ENCODE results near the gene PHKA1.
"Not testable (repeated sequence)": the region's sequence is repeated elsewhere in the genome, so short reads cannot be mapped to it uniquely, and the experiment has no call there.

Gene PHKA1

DNA sequence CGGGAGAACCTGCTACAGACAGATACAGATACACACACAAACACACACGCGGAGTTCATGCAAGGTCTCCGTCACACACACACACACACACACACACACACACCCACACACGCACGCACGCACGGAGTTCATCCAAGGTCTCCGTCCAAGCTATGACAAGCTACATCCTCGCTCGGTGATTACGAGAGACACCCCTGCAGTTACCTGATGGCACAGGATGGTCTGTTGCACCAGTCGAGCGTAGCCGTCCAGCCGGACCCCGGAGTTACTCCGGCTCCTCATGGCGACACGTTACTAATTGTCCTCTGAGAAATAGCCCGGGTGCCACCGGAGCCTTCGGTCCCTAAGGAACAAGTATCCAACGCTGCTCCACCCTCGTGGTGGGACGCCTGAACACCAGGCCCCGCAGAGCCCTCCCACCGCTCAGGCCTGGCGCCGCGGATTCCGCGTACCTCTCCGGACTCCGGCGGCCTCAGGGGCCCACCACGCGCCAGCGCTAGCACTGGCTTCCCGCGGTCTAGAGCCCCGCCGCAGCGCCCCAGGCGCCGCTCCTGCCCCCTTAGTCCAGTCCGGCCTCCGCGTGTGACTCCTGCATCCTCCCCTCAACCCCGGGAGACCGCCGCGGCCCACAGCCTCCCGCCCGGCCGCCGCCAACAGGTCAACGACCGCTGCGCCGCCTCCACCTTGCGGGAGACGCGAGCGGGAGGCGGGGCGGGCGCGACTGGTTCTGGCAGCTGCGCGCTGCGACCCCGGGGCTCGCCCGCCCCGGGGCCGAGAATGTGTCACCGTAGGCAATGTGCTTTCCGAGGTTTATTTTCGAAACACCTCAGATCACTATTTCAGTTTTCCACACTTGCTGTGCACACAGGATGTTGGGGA lies at the start of gene PHKA1:
TSS of gene PHKA1 (minus strand) at position 708 of the 879 bp plus-strand sequence. CDS start at position 282, 426 bp downstream.
- not testable (repeated sequence) for FAIRE-seq

DNA sequence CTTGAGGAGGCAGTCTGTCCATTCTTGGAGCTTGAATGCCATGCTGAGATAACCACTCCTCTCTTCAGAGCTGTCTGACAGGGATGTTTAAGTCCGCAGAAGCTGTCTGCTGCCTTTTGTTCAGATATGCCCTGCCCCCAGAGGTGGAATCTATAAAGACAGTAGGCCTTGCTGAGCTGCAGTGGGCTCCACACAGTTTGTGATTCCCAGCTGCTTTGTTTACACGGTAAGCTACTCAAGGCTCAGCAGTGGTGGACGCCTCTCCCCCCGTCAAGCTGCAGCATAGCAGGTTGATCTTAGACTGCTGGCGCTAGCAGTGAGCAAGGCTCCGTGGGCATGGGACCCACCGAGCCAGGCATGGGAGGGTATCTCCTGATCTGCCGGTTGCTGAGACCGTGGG lies 46.3 kb upstream of the PHKA1 start:
- FAIRE-seq, result not testable (repeated sequence)

DNA sequence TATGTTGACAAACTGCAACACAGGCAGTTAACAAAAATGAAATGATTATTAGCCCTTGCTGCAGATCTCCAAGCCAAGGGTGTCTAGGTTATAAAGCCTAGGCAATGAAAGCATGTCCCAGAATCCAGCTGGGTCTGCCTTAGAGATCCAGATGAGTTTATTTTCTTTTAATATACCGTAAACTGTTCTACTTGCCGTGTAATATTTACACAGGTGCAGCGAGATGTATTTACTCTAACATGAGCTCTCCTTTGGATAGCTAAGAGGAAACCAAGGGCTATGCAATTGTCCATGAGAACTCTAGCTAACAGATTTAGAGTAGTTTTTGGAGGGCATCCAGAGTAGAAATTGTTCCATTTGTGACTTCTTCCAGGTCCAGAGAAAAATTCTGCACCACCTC lies 34.4 kb upstream of the PHKA1 start:
- FAIRE-seq, result not testable (repeated sequence)

DNA sequence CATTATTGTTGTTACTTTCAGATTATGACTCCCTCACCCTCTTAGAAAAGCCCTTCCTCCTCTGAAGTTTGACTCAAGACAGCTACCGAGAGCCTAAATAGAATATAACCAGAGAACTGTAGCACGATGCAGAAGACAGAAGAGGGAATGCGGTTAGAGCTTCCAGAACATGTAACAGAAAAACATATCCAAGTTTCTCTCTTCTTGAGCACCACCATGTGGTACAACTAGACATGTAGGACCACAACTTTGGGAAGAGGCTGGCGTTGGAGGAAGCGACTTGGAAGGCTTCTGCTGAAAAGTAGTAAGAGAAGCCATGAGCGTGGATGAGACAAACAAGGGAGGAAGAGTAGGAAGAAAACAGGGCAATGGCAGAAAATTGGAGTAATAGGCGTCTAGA lies 31.4 kb upstream of the PHKA1 start:
- not testable (repeated sequence) for FAIRE-seq

DNA sequence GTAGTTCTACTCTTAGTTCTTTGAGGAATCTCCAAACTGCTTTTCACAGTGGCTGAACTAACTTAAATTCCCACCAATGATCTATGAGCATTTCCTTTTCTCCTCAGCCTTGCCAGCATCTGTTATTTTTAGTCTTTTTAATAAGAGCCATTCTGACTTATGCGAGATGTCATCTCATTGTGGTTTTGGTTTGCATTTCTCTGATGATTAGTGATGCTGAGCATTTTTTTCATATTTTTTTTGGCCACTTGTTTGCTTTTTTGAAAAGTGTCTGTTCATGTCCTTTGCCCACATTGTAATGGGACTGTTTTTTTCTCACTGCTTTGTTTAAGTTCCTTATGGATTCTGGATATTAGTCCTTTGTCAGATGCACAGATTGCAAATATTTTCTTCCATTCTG lies 21.5 kb upstream of the PHKA1 start:
- no peak for FAIRE-seq

DNA sequence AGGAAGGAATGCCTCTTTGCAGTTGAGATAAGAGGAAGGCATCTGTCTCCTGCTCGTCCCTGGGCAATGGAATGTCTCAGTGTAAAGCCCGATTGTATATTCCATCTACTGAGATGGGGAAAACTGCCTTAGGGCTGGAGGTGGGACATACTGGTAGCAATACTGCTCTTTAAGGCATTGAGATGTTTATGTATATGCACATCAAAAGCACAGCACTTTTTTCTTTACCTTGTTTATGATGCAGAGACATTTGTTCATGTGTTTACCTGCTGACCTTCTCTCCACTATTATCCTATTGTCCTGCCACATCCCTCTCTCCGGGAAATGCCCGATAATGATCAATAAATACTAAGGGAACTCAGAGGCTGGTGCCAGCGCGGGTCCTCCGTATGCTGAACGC lies 19.5 kb upstream of the PHKA1 start:
- FAIRE-seq, result not testable (repeated sequence)

DNA sequence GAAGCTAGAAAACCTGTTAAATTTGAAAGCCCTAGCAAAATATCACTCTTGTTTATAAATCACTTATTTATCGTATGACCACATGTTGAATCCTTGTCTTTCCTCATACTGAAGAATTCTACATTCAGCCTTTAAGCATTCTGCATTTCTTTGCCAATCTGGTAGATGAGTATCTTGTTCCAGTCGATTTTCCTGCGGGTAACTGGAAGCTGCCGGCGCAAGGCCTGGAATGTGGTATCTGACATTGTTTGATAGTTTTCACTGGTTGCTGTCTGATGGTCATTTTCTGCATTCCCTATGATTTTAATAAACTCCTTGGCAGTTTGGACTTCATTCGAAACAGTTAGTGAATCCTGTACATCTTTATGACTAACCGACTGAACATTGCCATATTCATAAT lies 13.7 kb upstream of the PHKA1 start:
- FAIRE-seq, result no peak

DNA sequence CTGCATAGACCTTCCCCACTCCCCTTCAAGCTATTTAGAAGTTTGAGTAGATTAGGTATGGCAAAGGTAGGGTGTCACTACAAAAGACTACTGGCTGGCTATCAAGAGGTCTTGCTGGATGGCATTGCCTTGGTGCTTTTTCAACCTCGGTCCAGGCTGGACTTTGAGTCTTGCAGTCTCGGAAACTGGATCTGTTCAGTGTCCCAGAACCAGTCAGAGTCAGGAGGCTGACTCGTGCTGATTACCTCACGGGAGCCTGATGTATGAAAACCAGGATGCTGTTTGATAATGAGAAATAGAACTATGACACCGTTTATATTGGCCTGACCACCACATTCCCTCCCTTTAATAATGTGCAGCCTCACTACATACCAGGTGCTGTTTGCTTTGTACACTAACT lies 2.7 kb upstream of the PHKA1 start:
- no peak for FAIRE-seq

DNA sequence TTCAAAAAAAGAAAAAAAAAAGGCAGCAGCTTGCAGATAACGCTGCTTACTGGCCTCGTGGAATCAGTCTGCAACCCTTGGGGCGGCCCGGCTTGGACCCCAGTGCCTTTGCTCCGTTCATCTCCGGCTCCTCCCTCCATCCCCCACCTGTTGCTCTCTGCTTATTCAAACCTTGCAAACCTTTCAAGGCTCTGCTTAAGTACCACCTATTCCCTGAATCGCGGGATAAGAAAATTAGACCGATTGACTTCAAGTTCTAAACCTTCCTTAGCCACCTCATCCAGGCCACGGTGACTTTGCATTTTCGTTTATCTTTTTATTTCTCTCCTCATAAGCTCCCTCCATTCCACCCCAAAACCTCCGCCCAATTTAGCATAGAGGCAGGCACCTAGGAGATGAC lies 1.4 kb upstream of the PHKA1 start:
- no peak for FAIRE-seq

DNA sequence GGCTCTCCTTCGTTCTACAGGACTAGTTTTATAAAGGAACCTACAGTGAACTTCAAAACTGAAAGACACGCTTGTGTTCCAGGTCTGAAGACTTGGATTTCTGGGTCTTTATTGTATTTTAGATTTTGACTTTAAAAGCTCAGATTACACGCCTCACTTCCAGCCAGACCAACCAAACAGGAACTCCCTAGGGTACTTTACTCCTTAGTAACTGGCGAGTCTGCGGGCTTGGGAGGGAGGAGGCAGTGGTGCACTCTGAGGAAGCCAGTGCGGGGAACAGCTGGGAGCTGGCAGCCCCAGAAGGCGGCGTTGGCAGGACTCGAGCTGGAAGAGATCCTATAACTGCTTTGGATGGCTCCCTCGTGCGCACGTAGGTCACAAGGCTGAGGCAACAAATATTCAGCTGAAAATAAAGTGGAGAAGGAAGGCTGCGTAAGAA lies 391 bp upstream of the PHKA1 start:
- FAIRE-seq, result no peak

DNA sequence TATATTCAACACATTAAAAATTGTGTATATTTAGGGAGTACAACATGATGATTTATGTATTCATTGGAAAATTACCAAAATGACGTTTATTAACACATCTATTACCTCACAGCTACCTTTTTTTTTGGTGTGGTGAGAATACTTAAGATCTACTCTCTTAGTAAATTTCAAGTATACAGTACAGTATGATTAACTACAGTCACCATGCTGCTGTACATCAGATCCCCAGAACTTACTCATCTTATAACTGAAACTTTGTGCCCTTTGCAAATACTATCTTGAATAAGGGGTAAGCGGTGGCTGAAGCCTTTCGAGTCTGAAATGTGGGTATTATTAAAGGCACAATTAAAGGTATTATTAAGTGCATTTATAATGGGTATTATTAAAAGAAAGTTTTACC lies 976 bp downstream of the PHKA1 start:
- no peak for FAIRE-seq

DNA sequence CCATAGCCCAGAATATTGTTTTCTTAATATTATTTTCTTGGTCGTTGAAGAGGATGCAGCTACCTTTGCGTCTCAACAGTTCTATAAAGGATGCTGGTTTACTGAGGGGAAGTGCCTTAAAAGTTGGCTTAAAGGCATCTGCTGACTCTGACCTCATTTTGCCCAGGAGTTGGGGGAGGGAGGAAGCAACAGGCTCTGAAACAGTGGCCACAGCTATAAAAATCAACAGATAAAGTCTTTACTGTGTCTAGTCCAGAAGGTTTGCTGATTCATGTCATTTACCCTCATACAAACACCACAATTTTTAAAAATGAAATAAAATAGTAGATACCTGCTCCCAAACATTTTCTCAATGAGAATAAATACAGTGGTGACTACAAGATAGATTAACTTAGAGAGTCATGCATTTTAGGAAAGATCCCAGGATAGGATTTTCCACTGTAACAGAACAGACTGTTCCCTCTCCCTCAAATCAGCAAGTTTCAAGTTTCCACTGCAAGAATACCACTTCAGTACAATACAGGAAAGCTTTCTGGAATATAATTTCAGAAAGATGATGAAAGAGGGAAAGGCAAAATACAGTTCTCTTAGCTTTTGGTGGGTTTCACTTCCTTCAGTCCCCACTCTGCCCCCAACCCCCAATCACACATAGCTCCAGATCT lies 1.9 kb downstream of the PHKA1 start:
- no peak for FAIRE-seq

DNA sequence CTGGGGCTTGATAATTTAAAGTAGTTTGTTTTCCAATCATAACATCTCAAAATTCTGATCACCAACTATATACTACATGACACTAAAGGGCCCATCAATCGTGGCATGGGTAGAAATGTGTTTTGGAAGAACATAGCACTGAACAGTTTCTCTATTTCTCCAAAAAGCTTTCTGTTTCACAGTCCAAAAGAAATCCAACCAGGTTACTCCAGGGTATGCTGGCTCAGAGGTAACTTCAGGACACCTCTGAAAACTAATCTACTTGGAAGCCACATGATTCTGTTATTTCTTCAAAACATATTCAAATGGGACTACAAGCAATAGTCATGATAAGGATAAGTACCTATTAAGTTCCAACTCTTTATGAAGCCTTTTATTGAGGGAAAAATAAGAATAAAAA lies 8.3 kb downstream of the PHKA1 start:
- no peak for FAIRE-seq

DNA sequence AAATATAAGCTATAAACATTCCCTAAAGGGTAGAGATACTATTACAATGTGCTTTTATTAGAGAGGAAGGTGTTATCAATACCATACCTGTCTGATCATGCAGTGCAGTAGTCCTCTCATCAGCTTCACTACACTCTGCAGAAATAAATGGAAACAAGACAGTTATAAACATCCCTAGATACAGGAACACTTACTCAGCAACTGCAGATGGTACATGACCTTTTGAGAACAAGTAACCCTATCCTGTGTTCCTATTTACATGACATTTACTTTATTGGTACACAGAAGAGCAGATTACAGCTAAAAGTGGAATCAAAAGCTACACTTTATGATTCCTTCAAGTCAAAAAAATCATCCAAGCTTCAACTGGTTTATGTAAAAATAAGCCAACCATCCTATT lies 9.0 kb downstream of the PHKA1 start:
- FAIRE-seq, result no peak

DNA sequence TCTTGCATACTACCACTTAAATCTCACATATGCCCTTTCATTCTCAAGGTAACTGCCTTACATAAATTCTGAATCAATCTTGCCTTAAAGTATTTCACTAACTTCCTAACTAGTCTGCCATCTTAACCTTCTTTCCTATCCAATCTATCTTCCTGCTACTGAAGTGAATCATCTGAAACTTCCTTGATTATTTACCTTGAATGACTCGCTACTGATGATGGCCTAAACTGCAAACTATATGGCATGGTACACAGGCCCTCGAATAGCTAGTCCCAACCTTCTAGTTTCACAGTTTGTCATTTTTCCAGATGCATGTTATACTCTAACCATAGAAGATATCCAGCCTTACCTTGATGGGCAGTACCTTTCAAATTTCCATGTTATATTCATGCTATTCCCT lies 19.9 kb downstream of the PHKA1 start:
- no peak for FAIRE-seq

DNA sequence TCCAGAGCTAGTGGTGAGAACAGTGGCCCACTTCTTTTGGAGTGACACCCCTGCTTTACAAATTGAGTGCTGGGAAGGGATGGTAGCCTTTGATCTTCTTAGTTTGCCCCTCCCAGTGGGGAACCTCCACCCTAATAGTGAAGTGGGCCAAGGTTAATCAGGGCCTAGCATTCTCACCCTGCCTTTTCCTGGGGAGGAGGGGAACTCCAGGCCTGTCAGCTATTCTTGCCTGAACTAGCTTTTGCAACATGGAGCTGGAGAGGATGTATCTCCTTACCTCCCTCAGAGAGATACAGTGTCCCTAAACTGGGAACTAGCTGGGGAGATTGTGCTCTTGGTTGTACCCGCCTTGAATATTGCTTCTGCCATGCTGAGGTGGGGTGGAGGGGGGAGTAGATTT lies 20.6 kb downstream of the PHKA1 start:
- no peak for FAIRE-seq

DNA sequence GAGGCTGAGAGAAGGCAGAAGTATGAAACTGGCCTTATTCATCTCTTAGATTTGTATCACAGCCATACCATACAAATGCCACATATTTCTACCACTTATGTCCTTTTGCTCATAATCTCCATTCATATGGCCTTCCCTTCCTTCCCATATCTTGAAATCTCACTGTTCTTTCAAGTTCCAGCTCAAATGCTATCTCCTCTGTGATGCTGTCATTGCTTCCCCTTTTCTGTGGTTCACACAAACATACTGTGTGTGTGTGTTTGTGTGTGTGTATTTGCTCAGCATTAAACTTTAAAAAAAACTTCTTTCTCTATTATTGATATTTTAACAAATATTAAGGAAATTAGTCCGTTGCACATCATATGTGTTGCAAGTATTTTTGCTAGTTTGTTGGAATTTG lies 26.7 kb downstream of the PHKA1 start:
- FAIRE-seq, result no peak

DNA sequence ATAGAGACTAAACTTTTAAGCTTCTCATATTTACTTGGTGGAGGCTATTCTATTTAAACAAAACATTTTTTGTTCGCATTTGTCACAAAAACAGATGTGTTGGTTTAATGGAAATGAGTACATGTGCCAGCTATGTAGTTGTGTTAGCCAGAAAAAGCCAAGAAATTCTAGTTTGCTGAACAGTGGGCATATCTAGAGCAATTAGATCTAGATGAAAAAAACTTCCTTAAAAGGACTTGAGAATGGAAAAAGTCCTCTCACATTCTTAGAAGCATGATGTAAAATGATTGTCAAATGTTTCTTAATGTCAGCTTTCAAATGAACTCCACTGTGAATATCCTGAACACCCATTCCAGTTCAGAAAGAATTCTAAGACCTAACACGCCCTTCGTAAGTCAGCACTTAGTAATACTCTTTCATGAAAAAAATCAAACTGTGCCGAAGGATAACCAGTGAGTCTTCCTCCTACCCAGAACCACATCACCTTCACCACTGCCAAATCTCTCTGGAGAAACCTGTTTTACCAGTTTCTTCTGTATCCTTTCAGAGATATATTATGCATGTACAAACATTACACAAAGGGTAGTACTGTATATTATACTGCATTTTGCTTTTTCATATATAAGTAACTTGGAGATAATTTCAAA lies 28.2 kb downstream of the PHKA1 start:
- FAIRE-seq, result no peak

DNA sequence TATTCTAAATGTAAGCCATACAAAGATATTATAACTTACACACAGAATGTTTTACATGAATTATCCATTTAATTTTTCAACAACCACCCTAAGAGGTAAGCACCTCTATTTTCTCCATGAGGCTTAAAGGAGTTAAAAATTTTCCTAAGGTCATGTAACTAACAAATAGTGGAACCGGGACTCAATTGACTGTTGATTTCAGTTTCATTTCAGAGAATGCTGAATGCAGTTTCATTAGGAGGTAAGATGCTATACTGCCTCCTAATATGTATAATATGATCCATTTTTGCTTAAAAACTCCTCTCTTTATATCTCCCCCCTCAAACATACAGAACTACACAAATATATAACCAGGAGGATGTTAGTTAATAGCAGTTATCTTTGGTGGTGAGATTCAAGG lies 29.1 kb downstream of the PHKA1 start:
- no peak for FAIRE-seq

DNA sequence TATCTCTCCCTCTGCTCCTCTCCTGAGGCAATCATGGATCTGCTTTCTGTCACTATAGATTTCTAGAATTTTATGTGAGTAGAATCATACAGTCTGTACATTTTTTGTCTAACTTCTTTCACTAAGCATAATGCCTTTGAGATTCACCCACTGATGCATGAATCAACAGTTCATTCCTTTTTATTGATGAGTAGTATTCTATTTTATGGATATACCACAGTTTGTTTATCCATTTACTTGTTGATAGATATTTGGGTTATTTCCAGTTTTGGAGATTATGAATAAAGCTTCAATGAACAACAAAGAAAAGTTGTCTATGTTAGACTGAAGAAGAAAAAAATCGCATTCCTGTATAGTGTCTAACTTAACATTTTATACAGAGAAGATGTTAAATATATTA lies 30.5 kb downstream of the PHKA1 start:
- FAIRE-seq, result no peak

DNA sequence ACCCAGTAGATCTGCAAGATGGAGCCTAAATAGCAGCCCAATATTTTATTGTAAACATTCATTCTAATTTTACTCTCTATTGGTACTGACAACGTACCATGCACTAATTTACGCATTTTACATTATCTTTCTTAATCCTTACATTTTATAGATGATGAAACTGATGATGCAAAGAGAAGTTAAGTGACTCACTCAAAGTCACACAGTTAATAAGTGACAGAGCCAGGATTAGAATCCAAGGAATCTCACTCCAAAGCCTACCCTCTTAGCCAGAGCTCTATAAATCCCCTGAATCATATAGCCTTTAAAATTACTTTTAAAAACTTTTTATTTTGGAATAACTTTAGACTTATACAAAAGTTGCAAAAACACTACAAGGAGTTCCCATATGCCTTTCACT lies 37.6 kb downstream of the PHKA1 start:
- FAIRE-seq, result no peak

DNA sequence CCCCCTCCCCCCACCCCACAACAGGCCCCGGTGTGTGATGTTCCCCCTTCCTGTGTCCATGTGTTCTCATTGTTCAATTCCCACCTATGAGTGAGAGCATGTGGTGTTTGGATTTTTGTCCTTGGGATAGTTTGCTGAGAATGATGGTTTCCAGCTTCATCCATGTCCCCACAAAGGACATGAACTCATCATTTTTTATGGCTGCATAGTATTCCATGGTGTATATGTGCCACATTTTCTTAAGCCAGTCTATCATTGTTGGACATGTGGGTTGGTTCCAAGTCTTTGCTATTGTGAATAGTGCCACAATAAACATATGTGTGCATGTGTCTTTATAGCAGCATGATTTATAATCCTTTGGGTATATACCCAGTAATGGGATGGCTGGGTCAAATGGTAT lies 40.2 kb downstream of the PHKA1 start:
- FAIRE-seq, result not testable (repeated sequence)

DNA sequence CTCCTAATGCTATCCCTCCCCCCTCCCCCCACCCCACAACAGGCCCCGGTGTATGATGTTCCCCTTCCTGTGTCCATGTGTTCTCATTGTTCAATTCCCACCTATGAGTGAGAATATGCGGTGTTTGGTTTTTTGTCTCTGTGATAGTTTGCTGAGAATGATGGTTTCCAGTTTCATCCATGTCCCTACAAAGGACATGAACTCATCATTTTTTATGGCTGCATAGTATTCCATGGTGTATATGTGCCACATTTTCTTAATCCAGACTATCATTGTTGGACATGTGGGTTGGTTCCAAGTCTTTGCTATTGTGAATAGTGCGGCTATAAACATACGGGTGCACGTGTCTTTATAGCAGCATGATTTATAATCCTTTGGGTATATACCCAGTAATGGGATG lies 44.6 kb downstream of the PHKA1 start:
- not testable (repeated sequence) for FAIRE-seq

DNA sequence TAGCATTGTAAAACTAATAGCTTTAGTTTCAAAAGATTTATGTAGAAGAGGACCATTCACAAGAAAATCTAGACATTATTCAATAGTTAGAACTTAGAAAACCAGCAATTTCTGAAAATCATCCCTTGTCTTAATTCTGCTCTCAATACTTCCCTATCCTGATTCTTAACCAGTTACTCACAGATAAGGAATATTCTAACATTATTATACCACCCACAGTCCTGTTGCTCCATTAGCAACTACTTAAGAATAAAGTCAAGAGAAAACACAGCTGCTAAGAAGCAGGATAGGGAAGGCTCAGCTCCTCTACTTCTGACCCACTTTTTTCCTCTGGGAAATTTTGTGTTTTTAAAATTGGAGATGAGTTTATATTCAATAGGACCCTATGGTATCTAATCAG lies 47.7 kb downstream of the PHKA1 start:
- no peak for FAIRE-seq

Data from endometrium (tissue), 2 donors.